GM21360 (cell line): ENCODE results near the gene MYL9.
"Not testable (repeated sequence)": the region's sequence is repeated elsewhere in the genome, so short reads cannot be mapped to it uniquely, and the experiment has no call there.

ENCODE experiments used
- ATAC-seq: cut with Tn5 transposase; IDR thresholded peaks from one replicate; pipeline ENCODE4 v1.9.1; 2021; ENCODE audit warnings: mild to moderate bottlenecking, moderate library complexity; ENCODE audit not compliant: unreplicated experiment

MYL9 gene

GRCh38 chr20:36541227-36541767, at the start of gene MYL9:
MYL9 (plus strand) TSS chr20:36541519; CDS start chr20:36544885, 3,366 bp downstream.
- ATAC-seq, result no peak

- no peak for ATAC-seq
Measured at GRCh38 chr20:36491901-36492617, 49.3 kb upstream of the MYL9 start.

GRCh38 chr20:36493051-36493800, 48.1 kb upstream of the MYL9 start:
- no peak for ATAC-seq

- no peak for ATAC-seq
Measured at GRCh38 chr20:36493801-36494114, 47.6 kb upstream of the MYL9 start.

GRCh38 chr20:36496707-36497669, 44.3 kb upstream of the MYL9 start:
- no peak for ATAC-seq

- ATAC-seq, result no peak
Measured at GRCh38 chr20:36497856-36498255, 43.5 kb upstream of the MYL9 start.

- no peak for ATAC-seq
Measured at GRCh38 chr20:36498386-36499179, 42.7 kb upstream of the MYL9 start.

- no peak for ATAC-seq
Measured at GRCh38 chr20:36499211-36499610, 42.1 kb upstream of the MYL9 start.

GRCh38 chr20:36499723-36500501, 41.4 kb upstream of the MYL9 start:
- ATAC-seq, result no peak

- ATAC-seq, result no peak
Measured at GRCh38 chr20:36501367-36502006, 39.8 kb upstream of the MYL9 start.

GRCh38 chr20:36504295-36504694, 37.0 kb upstream of the MYL9 start:
- no peak for ATAC-seq

GRCh38 chr20:36506253-36506652, 35.1 kb upstream of the MYL9 start:
- no peak for ATAC-seq

- no peak for ATAC-seq
Measured at GRCh38 chr20:36507746-36508145, 33.6 kb upstream of the MYL9 start.

GRCh38 chr20:36519012-36519719, 22.2 kb upstream of the MYL9 start:
- ATAC-seq, result no peak

GRCh38 chr20:36519944-36520343, 21.4 kb upstream of the MYL9 start:
- no peak for ATAC-seq

GRCh38 chr20:36521526-36521925, 19.8 kb upstream of the MYL9 start:
- ATAC-seq, result no peak

GRCh38 chr20:36522412-36522811, 18.9 kb upstream of the MYL9 start:
- ATAC-seq, result not testable (repeated sequence)

GRCh38 chr20:36523341-36523740, 18.0 kb upstream of the MYL9 start:
- ATAC-seq, result no peak
